HepG2 (cell line): ENCODE results near the gene CHMP1A. TPM values are rescaled to one million over a fixed set of nuclear protein-coding genes. Genes with fewer than 3 reads are reported as not detected.
A peak's percentile ranks its signal among the peaks of the same experiment; 100 is the strongest.

ENCODE experiments used
- ATAC-seq: fragments of 200-7000 bp; cut with Tn5 transposase; 3 replicates; pipeline ENCODE4 v1.9.1; 2020; ENCODE audit warnings: mild to moderate bottlenecking, moderate library complexity
- BruUV-seq: library from RNA; stranded (reverse); fragments of 400-500 nt; replicated peaks from 2 replicates; lab custom pipeline; 2021; lab: Mats Ljungman, UMichigan
- CTCF ChIA-PET: fragments of 300-600 bp; formaldehyde crosslinking; extraction: SDS; loops from one replicate; lab custom pipeline; 2021; ENCODE audit warnings: low total read pairs, inconsistent platforms, low intra/inter-chr PET ratio; lab: Yijun Ruan, JAX
- POLR2A ChIA-PET: fragments of 350-600 bp; sonication (Branson Sonifier 250); formaldehyde crosslinking; loops from one replicate; lab custom pipeline; 2020; ENCODE audit warnings: antibody characterized with exemption, inconsistent platforms; lab: Yijun Ruan, JAX
- DNase-seq: peaks from one replicate; pipeline ENCODE4 v3.0.0-alpha.2; 2015; ENCODE audit warnings: low spot score
- FAIRE-seq: peaks from 3 replicates; lab custom pipeline; 2011; peaks lifted over from hg19 to GRCh38; lab: Jason Lieb, UNC
- H2AFZ ChIP-seq: one replicate; pipeline ENCODE4 v1.6.1; 2011; ENCODE audit warnings: low read length, inconsistent platforms
- H3K27ac ChIP-seq: fragments of 300-600 bp; 3 replicates; pipeline ENCODE4 v1.8.0; 2011; ENCODE audit warnings: mixed run types, mild to moderate bottlenecking, mixed read lengths, low read length, inconsistent platforms; ENCODE audit not compliant: insufficient read depth; ENCODE audit errors: extremely low read length
- H3K27me3 ChIP-seq, 2 experiments: fragments of 200-600 bp in 1 of 2; 2 replicates in 1 of 2; 3 replicates in 1 of 2; pipeline versions ENCODE4 v1.6.0 to v1.8.0; 2011; ENCODE audit warnings: low read length in 2 of 2, mild to moderate bottlenecking in 2 of 2, moderate library complexity in 2 of 2, inconsistent platforms in 1 of 2; ENCODE audit not compliant: insufficient read depth in 2 of 2, control insufficient read depth in 1 of 2
- H3K36me3 ChIP-seq, 2 experiments: fragments of 200-600 bp in 1 of 2; replicated peaks in 1 of 2; 2 replicates in 1 of 2; 3 replicates in 1 of 2; pipeline versions ENCODE4 v1.5.1 to v1.8.0; 2011; ENCODE audit warnings: low read length in 2 of 2, inconsistent platforms in 1 of 2; ENCODE audit not compliant: insufficient read depth in 2 of 2, control insufficient read depth in 1 of 2
- H3K4me1 ChIP-seq: 2 replicates; pipeline ENCODE4 v1.5.1; 2012; ENCODE audit warnings: low read length, inconsistent platforms; ENCODE audit not compliant: insufficient read depth
- H3K4me2 ChIP-seq: 2 replicates; pipeline ENCODE4 v1.6.0; 2011; ENCODE audit warnings: low read depth, low read length, inconsistent platforms
- H3K4me3 ChIP-seq, 3 experiments: fragments of 200-600 bp in 1 of 3; sonication (generic), shearing (Covaris generic) in 1 of 3; replicated peaks in 1 of 3; 2 replicates each; pipeline ENCODE4 v1.5.1; 2011 to 2016; ENCODE audit warnings: low read length in 3 of 3, inconsistent platforms in 2 of 3, low read depth in 2 of 3, mild to moderate bottlenecking in 2 of 3, control low read depth in 1 of 3, mixed read lengths in 1 of 3; ENCODE audit not compliant: insufficient read depth in 1 of 3
- H3K79me2 ChIP-seq: one replicate; pipeline ENCODE4 v1.6.1; 2011; ENCODE audit warnings: low read length, inconsistent platforms; ENCODE audit not compliant: insufficient read depth
- H3K9ac ChIP-seq: 2 replicates; pipeline ENCODE4 v1.6.0; 2011; ENCODE audit warnings: mild to moderate bottlenecking, low read depth, low read length, inconsistent platforms; ENCODE audit not compliant: insufficient read depth
- H3K9me3 ChIP-seq: 2 replicates; pipeline ENCODE4 v1.5.1; 2012; ENCODE audit warnings: mild to moderate bottlenecking, low read length
- H4K20me1 ChIP-seq: 2 replicates; pipeline ENCODE4 v1.6.0; 2011; ENCODE audit warnings: inconsistent platforms, mild to moderate bottlenecking, low read length, moderate library complexity; ENCODE audit not compliant: insufficient read depth
- AGO1 ChIP-seq: fragments of 200-400 bp; formaldehyde crosslinking; IDR thresholded peaks from 2 replicates; pipeline ENCODE4 v1.6.1; 2017; ENCODE audit warnings: mild to moderate bottlenecking, low read depth, low read length, moderate library complexity; ENCODE audit not compliant: poor library complexity, severe bottlenecking
- AGO2 ChIP-seq: fragments of 200-400 bp; formaldehyde crosslinking; optimal IDR thresholded peaks from 2 replicates; pipeline ENCODE3; 2017; ENCODE audit warnings: mild to moderate bottlenecking, low read depth, low read length, moderate library complexity
- FOSL1 ChIP-seq: sonication (generic); formaldehyde crosslinking; IDR thresholded peaks from 2 replicates; pipeline ENCODE4 v1.9.0; 2021; ENCODE audit warnings: missing genetic modification reagents, borderline replicate concordance
- MED13 ChIP-seq: sonication (generic); formaldehyde crosslinking; IDR thresholded peaks from 2 replicates; pipeline ENCODE4 v1.5.0; 2020; ENCODE audit warnings: missing genetic modification reagents
- PLRG1 ChIP-seq: fragments of 450-650 bp; conservative IDR thresholded peaks from 2 replicates; pipeline ENCODE4 v1.6.1; 2016
- POLR2A ChIP-seq, 2 experiments: IDR thresholded peaks; 2 replicates each; pipeline ENCODE4 v1.6.1; 2011; ENCODE audit warnings: low read depth in 2 of 2, low read length in 2 of 2, mild to moderate bottlenecking in 1 of 2, moderate library complexity in 1 of 2; ENCODE audit not compliant: insufficient read depth in 1 of 2
- YEATS2 ChIP-seq: sonication (generic); formaldehyde crosslinking; IDR thresholded peaks from 2 replicates; pipeline ENCODE4 v1.4.0; 2020; ENCODE audit warnings: missing genetic modification reagents, borderline replicate concordance
- ZC3H13 ChIP-seq: sonication (generic); formaldehyde crosslinking; IDR thresholded peaks from 2 replicates; pipeline ENCODE4 v1.8.1; 2023; ENCODE audit warnings: mild to moderate bottlenecking, missing genetic modification reagents, moderate library complexity
- ZMYM3 ChIP-seq: sonication (generic); formaldehyde crosslinking; IDR thresholded peaks from 2 replicates; pipeline ENCODE4 v1.5.1; 2020; ENCODE audit warnings: mild to moderate bottlenecking, missing genetic modification reagents
- WGBS: methylation state at CpG from one replicate; pipeline ENCODE4 v1.1.6; 2017; ENCODE audit warnings: low lambda C conversion rate; 5-methylcytosine and 5-hydroxymethylcytosine counted together
- in situ Hi-C: cut with HindIII; loops from 2 replicates; pipeline ENCODE4 v1.10.0; 2017; ENCODE audit warnings: low pct_unique_long_range_greater_than_20kb; ENCODE audit not compliant: extremely low pct_ligation_motif_present
- intact Hi-C: fragments of 100-400 bp; cut with micrococcal nuclease; formaldehyde crosslinking; loops from one replicate; pipeline ENCODE4 v1.10.0; 2022; ENCODE audit not compliant: unreplicated experiment
- polyA plus RNA-seq, 8 experiments: library from polyadenylated mRNA; depleted of rRNA in 3 of 8; stranded (reverse) in 7 of 8; unstranded in 1 of 8; fragments of >200 nt; fragmentation: Illumina TruSeq in 4 of 8; extraction: Trizol in 4 of 8; gene quantifications; 2 replicates each; pipeline versions ENCODE4 v1.2.1 to v1.2.3, GENCODE V29; 2011 to 2016; ENCODE audit warnings: low read depth in 4 of 8, missing spikeins in 1 of 8, mixed read lengths in 1 of 8; ENCODE audit not compliant: insufficient read depth in 1 of 8
- total RNA-seq, 5 experiments: library from RNA; depleted of rRNA; stranded (reverse); fragments of >200 nt; fragmentation: Illumina TruSeq; extraction: Trizol; gene quantifications; 2 replicates each; pipeline ENCODE4 v1.2.3, GENCODE V29; 2016; ENCODE audit warnings: low read depth in 1 of 5
- TF ChIP-seq, protein P1 (sequence below): IDR thresholded peaks from 2 replicates; pipeline ENCODE4 v1.6.1; 2016; ENCODE audit warnings: low read depth, missing genetic modification reagents, missing compliant biosample characterization

Gene CHMP1A
- total and polyA plus RNA-seq, 2 of the 13 experiments (the other 11 are each of a cell fraction or from before 2014, with no cell fraction given): 69.4 to 73.3 TPM

DNA sequence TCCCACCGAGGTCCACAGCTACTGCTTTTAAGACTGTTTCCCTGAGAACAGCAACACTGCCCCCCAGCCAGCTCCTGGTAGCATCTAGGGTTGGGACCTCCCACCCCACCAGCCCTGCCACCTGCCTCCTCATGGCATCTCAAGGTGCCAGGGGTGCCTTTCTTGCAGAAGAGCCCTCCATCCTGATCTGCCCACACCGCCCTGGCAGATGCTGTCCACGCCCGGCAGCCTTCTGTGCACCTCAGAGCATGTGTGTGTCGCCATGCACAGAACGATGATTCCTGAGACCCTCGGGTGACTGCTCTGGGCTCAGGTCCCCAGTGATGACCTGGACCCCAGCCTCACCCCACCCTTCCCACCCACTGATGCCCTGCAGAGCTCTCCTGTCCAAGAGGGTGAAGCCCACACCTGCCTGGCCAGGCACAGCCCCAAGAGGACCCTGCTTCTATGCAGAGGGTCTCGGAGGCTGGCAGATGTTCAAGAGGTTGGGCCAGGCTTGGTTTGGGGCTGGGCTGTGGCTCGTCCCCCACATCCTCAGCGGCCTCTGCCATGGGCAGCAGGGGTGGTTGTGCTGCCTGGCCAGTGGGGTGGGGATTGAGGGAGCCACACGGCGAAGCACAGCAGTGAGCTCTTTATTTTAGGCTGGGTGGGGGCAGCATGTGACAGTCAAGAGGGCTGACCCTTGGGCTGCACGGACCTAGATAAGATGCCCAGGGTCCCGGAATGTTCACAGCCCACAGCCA is 49.2 kb upstream of the CHMP1A start (continued):
- TF ChIP-seq FOSL1: no peak
- TF ChIP-seq ZMYM3 (CRISPR knock-in tag): no peak
- TF ChIP-seq, protein P1, sequence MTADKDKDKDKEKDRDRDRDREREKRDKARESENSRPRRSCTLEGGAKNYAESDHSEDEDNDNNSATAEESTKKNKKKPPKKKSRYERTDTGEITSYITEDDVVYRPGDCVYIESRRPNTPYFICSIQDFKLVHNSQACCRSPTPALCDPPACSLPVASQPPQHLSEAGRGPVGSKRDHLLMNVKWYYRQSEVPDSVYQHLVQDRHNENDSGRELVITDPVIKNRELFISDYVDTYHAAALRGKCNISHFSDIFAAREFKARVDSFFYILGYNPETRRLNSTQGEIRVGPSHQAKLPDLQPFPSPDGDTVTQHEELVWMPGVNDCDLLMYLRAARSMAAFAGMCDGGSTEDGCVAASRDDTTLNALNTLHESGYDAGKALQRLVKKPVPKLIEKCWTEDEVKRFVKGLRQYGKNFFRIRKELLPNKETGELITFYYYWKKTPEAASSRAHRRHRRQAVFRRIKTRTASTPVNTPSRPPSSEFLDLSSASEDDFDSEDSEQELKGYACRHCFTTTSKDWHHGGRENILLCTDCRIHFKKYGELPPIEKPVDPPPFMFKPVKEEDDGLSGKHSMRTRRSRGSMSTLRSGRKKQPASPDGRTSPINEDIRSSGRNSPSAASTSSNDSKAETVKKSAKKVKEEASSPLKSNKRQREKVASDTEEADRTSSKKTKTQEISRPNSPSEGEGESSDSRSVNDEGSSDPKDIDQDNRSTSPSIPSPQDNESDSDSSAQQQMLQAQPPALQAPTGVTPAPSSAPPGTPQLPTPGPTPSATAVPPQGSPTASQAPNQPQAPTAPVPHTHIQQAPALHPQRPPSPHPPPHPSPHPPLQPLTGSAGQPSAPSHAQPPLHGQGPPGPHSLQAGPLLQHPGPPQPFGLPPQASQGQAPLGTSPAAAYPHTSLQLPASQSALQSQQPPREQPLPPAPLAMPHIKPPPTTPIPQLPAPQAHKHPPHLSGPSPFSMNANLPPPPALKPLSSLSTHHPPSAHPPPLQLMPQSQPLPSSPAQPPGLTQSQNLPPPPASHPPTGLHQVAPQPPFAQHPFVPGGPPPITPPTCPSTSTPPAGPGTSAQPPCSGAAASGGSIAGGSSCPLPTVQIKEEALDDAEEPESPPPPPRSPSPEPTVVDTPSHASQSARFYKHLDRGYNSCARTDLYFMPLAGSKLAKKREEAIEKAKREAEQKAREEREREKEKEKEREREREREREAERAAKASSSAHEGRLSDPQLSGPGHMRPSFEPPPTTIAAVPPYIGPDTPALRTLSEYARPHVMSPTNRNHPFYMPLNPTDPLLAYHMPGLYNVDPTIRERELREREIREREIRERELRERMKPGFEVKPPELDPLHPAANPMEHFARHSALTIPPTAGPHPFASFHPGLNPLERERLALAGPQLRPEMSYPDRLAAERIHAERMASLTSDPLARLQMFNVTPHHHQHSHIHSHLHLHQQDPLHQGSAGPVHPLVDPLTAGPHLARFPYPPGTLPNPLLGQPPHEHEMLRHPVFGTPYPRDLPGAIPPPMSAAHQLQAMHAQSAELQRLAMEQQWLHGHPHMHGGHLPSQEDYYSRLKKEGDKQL (CRISPR knock-in tag): no peak
- TF ChIP-seq AGO2: peak; percentile 81
- TF ChIP-seq PLRG1: no peak
- TF ChIP-seq POLR2A (IDR thresholded peaks at IDR 0.05; ENCODE audit: insufficient read depth in 1 of 2, low read depth in 2 of 2, low read length in 2 of 2): peak in 1 of 2 experiments; percentile 44; a peak in 2 of 4 replicates
- no peak for TF ChIP-seq ZC3H13 (CRISPR knock-in tag)

DNA sequence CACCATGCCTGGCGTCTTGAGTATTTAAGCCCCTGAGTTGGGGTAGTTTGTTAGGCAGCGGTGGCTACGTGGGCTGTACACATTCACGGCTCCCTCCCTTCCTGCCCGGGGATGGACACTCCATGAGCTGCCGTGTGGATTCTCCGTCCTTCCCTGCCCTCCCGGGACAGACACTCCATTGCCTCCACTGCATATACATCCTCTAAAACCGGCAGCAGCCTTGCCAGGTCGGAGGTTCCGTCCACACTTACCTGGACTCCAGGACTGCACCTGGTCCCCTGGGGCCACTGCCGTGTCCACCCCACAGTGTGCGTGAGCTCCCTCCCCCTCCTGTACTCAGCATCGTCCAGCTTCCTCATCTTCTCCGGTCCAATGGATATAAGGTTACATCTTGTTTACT is 47.5 kb upstream of the CHMP1A start:
- CTCF ChIA-PET: no interaction called here
- no peaks in the 10 kb centered on the region for H3K27me3 ChIP-seq
- BruUV-seq: no TSS peak
- H3K4me2 ChIP-seq: no peak overlapping the region
- TF ChIP-seq MED13 (CRISPR knock-in tag): no peak
- TF ChIP-seq AGO1: peak; percentile 51
- no peak for TF ChIP-seq YEATS2 (CRISPR knock-in tag)
- no peak for ATAC-seq
- peaks cover 17% of the 10 kb centered on the region for H3K4me1 ChIP-seq
- H3K27ac ChIP-seq: no peak overlapping the region
- FAIRE-seq: peak; percentile 4
- H3K4me3 ChIP-seq: no peak overlapping the region
- no peak overlapping the region for H2AFZ ChIP-seq
- in situ Hi-C loops (loop anchor here (5.0 kb wide), 1 partner anchor 72 kb away; no protein-coding TSS in a partner anchor), intact Hi-C loops (loop anchor here (10.0 kb wide), 1 partner anchor 120 kb away; the partner anchor contains the start of gene SPIRE2)
- H3K9ac ChIP-seq: no peak overlapping the region
- H3K36me3 ChIP-seq: no peaks in the 10 kb centered on the region; a peak in 1 of 5 replicates
- DNase-seq: no peak
- H4K20me1 ChIP-seq: no peaks in the 10 kb centered on the region
- POLR2A ChIA-PET: interaction anchor here (1.2 to 2.8 kb wide), 4 partner anchors 14 to 218 kb away, joined by 4 to 12 read pairs (median 6); partner anchors contain the start of genes TUBB3 and VPS9D1
- H3K9me3 ChIP-seq: no peaks in the 10 kb centered on the region
- WGBS: 82% methylated on average over 15 of the region's 15 CpGs
- no peaks in the 10 kb centered on the region for H3K79me2 ChIP-seq
